GM12873 (cell line): ENCODE measurements around the gene STK24.

Experiments
- CTCF ChIP-seq: IDR thresholded peaks from 2 replicates; pipeline ENCODE4 v1.5.1; 2012; ENCODE audit warnings: low read depth, mild to moderate bottlenecking, moderate library complexity, low read length, control low read depth; ENCODE audit not compliant: insufficient read depth; ENCODE audit errors: missing control alignments

Gene STK24

GRCh38 chr13:98428256-98428966 lies 148.5 kb downstream of the STK24 start:
- no peak for TF ChIP-seq CTCF

GRCh38 chr13:98427331-98427995 lies 149.4 kb downstream of the STK24 start:
- no peak for TF ChIP-seq CTCF

- TF ChIP-seq CTCF, result no peak
Measured at GRCh38 chr13:98423417-98423816, 153.5 kb downstream of the STK24 start.

GRCh38 chr13:98422046-98422445 lies 154.9 kb downstream of the STK24 start:
- TF ChIP-seq CTCF, result no peak

- no peak for TF ChIP-seq CTCF
Measured at GRCh38 chr13:98420554-98421175, 156.2 kb downstream of the STK24 start.

GRCh38 chr13:98419786-98420553 lies 156.9 kb downstream of the STK24 start:
- no peak for TF ChIP-seq CTCF

GRCh38 chr13:98416408-98416807 lies 160.5 kb downstream of the STK24 start:
- TF ChIP-seq CTCF, result no peak
